Stimulated activated CD4-positive, alpha-beta T cell treated with anti-CD3 and anti-CD28 coated beads, Interleukin-12 subunit alpha, Interleukin-12 subunit beta, amount 100 ng/mL, for 4 hours (primary cell): ENCODE measurements around the gene FGF4.

ENCODE experiments used
- DNase-seq: peaks from one replicate; pipeline ENCODE4 v3.0.0-alpha.2; 2020

The FGF4 gene

GRCh38 chr11:69775163-69775755 lies at the start of gene FGF4:
Gene FGF4 (minus strand): TSS chr11:69775341. CDS start chr11:69775084, 257 bp downstream.
- no peak for DNase-seq

GRCh38 chr11:69823641-69824265 lies 48.6 kb upstream of the FGF4 start:
- DNase-seq, result no peak

- DNase-seq, result no peak
These were observed 47.7 kb upstream of the FGF4 start for GRCh38 chr11:69822676-69823494.

DNA sequence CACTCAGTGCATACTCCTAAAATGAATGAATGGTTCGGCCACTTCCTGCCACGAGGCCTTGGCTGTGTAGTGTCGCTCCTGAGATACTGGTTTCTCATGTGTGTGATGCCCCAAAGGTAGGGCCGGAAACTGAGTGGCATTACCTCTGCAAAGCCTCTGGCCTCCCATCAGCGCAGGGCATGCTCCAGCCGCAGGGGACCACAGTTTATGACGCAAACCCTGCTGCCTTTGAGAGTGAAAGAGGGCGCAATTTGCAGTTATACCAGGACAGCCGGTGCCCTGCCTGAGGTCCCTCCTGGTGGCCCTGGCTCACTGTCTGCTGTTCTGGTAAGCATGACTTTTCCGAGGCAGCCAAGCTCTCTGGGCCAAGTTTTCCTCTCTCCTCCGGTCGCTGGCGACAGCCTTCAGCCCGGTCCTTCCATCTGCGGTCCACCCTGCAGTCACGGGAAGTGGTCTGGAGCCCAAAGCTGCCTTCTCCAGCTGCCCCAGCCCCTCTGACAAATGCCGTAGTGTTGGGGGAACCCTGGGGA lies 46.4 kb upstream of the FGF4 start:
- no peak for DNase-seq

DNA sequence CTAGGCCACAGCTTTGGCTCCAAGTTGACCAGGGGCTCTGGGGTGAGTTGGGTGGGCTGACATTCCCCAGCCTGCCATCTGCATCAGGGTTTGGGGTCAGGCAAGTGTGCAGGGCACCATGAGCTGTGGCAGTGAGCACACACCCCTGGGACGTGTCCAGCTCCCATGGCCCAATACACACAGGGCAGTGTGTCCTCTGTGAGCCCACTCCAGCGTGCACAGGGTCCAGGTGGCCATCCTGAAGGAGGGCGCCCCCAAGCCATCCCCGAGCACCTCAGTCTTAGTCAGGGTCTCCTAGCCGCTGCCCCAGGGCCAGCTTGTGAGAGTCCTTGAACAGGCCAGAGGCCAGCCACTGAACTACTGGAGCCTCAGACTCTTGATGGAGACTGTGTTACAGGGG lies 45.3 kb upstream of the FGF4 start:
- DNase-seq, result no peak

DNA sequence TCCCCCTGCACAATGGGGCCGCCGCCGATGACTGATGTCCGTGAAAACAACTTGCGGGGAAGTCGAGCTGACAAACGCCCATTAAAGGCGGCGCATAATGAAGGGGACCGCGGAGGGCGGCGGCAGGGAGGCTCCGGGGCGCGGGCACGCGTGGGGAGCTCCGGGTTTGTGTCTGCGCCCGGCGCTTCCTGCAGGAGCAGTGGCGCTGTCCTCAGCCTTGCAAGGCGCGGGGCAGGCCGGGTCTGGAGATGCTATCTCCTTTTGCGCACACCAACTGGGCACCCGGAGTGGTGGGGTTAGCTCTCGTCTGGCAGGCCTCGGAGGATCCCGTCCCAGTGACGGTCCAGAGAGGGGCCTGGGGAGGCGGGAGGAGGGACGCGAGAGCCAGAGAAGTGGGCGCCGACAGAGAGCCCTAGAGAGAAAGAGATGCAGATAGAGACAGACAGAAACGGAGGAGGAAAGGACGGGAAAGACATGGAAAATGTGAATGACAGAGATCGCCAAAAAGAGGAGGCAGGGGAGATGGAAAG lies 44.5 kb upstream of the FGF4 start:
- DNase-seq, result no peak

DNA sequence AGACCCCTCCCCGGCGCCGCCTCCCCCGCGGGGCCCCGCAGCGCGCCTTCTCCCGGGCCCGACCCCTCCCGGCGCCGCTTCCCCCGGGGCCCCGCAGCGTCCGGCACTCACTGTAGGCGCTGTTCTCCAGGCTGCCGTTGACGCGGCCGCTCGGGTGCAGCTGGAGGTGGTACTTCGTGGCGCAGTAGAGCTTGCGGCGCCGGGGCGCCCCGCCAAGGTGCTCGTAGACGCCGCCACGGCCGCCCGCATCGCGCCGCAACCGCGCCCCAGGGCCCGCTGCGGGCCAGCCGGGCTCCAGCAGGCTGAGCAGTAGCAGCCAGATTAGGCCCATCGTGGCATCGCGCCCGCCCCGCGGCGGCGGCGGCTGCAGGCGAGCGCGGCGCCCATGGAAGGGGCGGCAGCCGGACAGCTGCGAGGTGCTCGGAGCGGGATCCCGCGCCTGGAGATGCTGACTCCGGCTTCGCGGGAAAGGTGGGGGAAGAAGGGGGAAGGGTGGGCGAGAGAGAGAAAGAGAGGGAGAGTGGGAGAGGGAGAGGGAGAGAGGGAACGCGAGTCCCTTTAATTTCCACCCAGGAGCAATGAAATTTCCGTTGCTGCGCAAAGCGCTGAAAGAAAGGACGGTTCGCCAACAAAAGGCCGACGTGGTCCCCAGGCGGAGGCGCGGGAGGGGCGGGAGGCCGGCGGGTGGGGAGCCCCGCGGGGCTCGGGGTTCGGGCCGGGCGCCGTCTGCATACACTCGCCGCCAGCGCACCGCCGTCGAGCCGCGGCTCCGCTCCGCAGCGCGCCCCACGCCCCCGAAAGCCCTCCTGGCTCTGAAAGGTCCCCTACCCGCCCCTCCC lies 43.7 kb upstream of the FGF4 start, which contains the start of gene FGF3:
TSS of gene FGF3 (minus strand) at position 814 of the 839 bp plus-strand sequence. CDS start at position 331, 483 bp downstream.
- DNase-seq, result no peak

DNA sequence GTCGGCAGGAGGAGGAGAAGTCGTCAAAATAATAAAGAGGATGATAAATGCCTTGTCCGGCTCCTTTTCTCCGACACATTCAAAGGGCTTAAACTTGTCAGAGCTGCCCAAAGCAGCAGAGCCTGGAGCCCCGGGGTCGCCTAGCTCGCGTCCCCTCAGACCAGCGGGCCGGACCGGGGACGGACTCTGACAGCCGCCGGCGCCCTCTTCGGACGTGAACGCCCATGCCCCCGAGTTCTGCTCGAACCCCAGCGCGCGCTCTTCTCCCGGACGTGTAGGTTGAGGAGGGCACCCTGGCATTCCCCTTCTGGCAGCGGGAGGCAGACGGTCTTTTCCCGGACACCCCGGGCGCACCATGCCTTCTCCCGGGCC lies 43.1 kb upstream of the FGF4 start:
- no peak for DNase-seq

DNA sequence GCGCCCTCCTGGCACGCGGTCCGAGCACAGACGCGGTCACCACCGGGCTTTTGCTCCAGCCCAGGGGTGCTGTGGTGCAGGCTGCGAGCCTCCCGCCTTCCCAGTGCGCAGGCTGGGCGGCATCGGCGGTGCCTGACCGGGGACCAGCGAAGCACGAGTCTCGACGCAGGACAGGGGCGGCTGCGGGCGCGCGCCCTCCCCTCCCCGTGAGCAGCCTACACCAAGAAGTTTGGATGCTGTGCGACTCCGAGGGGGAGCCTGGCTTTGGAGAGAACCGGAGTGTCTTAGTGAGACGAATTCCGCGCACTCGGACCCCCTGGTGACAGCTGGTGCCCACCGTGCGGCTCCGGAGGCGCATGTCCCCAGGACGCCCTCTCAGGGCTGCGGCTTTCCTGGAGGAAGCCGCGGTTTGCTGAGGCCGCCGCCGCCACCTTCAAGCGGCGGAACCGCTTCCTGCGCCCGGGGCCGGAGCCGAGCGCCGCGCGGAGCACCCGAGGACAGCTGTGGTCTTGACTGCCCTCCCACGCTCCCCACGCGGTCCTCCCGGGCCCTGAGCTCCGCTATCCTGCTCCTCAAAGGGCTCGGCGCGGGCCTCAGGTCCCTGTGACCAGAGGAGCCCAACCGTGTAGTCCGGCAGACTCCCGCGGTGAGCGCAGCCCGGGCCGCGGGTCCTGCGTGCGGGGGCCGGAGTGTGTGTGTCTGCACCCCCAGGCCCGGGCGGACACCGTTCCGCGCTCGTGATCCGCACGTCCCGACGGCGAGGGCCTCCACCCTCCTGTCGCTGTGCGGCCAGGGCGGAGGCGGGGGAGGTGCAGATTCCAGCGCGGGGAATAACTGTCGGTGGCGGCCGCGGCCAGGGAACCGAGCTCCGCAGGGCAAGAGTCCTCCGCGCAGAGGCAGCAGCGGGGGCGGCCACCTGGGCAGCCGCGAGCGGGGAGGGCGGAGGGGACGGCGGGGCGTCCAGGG lies 42.4 kb upstream of the FGF4 start:
- DNase-seq, result no peak

DNA sequence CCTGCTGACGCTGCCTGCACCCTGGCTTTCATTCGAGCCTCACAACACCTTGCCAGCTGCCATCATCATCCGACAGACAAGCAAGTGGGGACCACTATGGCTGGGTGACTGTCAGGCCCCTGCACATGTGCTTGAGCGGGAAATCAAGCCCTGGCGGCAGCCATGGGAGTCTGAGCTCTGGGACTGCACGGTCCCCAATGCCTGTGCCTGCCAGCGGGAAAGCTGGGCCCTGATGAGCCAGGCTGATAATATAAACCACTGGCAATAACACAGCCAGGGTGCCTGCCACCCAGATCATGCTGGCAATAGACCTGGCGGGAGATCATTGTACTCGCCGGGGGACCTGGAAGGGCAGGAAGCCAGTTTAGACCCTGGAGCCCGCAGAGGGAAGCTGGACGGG lies 41.5 kb upstream of the FGF4 start:
- DNase-seq, result no peak

DNA sequence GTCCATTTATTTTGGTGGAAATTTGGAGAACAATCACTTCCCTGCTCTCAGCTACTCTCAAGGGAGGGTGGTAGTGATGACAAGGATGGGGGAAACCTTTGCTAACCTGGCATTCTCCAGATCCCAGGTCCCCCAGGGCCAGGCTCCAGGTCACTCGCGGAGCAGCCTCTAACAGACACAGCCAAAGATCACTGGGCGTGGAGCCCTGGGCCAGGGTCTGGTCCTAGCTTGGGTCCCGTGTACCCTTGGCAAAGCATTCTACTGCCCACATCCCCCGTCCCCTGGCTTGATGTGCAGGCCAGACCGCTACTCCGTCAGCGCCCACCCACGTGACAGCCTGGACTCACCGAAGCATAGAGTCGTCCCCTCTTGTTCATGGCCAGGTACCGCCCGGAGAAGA lies 40.8 kb upstream of the FGF4 start:
- no peak for DNase-seq

GRCh38 chr11:69814902-69815301 lies 39.8 kb upstream of the FGF4 start:
- no peak for DNase-seq

DNA sequence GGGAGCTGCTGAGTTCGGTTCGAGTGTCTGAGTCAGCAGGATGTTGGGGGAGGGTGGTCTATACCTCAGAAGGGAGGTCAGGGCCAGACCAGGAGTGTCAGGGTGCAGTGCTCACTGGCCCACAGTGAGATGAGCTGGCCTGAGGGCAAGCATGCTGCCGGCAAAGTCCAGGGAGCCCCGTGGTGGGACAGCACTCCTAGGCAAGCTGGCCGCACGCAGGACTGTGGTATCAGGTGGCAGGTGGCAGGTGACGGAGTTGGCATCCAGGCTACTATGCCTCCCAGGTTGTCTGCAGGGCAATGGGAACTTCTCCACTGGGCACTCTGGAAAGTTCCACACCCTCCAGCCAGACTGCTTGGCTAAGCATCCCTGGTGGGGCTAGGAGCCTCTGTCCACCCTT lies 39.3 kb upstream of the FGF4 start:
- no peak for DNase-seq

DNA sequence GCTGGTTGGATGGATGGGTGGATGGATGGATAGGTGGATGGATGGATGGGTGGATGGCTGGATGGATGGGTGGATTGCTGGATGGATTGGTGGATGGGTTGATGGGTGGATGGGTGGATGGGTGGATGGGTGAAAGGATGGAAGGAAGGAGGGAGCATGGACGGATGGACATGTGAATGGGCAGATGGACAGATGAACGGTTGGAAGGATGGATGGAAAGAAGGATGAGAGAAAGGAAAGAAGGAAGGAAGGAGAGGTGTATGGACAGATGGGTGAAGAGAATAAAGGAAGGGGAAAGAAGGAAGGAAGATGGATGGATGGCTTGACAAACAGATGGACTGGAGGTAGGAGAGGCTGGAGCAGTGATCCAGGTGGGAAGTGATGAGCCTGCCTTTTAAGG lies 38.7 kb upstream of the FGF4 start:
- DNase-seq, result no peak

DNA sequence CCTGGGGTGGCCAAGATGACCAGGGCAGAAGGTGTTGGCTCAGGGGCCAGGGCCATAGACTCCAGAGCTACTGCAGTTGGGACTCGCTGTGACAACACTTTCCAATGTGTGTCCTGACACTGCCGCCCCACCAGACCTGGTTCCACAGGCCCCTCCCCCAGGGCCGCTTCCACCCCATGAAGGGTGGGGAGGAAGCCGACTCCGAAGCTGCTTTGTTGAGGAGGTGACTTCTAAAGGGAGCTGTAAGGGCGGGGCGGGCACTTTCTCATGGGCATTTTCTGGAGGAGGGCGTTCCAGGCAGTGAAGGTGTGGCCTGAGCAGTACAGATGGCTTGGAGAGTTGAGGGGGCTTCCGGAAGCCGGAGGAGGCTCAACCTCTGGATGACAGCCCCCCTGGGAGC lies 37.8 kb upstream of the FGF4 start:
- no peak for DNase-seq

- no peak for DNase-seq
These were observed 37.1 kb upstream of the FGF4 start for GRCh38 chr11:69812256-69812655.

DNA sequence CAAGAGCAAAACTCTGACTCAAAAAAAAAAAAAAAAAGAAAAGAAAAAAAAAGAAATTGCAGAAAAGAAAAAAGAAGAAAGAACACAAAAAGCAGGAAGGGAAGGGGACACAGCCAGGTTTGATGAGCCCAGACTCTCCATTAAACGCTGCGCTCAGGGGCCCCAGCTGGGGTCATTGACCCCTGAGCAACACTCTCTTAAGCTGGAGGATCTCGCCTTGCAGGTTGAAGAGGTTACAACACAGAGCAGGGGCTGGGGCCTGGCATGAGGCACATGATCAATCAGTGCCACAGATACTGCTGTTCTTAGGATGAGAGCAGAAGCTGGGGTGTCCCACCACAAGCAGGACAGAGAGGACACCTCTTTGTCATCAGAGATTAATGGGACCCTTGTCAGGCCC lies 36.3 kb upstream of the FGF4 start:
- DNase-seq, result no peak

DNA sequence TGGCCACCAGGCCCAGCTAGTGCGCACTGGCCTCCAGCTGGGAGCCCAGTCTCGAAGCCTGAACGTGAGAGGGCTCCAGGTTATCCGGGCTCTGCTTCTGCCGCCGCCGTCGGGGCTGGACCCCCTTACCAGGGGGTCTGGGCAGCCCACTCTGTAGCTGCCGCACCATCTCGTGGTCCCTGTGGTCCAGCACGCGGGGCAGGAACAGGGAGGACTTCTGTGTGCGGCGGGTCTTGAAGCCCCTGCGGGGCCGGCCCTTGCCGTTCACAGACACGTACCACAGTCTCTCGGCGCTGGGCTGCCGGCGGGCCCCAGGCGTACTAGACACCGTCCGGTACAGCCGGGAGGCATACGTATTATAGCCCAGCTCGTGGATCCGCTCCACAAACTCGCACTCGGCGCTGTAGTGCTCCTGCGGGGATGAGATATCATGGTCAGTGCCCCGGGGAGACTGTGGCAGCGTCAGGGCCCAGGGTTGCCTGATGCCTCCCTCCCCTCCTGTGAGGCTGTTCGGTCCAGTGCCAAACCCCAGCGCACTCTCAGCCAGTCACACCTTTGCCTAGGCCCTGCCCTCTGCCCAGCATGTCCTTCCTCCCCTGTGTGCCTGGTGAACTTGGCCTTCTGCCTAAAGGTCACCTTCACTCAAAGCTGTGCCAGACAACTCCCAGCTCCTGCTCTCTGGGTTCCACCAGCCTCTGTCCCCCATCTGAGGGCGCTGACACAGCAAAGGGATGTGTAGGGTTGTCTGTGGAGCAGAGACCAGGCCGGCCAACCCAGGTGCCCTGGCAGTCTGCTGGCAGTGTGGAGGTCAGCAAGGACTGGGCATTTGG lies 35.4 kb upstream of the FGF4 start:
- DNase-seq, result no peak

- no peak for DNase-seq
These were observed 33.5 kb upstream of the FGF4 start for GRCh38 chr11:69808667-69809086.

- no peak for DNase-seq
These were observed 32.1 kb upstream of the FGF4 start for GRCh38 chr11:69807106-69807815.
